ENCODE results near the gene IFT27. TPM values are rescaled to one million over a fixed set of nuclear protein-coding genes. Genes with fewer than 3 reads are reported as not detected.

Gene IFT27
- total and polyA plus RNA-seq, 2 donors = 23.0 to 33.9 TPM

DNA sequence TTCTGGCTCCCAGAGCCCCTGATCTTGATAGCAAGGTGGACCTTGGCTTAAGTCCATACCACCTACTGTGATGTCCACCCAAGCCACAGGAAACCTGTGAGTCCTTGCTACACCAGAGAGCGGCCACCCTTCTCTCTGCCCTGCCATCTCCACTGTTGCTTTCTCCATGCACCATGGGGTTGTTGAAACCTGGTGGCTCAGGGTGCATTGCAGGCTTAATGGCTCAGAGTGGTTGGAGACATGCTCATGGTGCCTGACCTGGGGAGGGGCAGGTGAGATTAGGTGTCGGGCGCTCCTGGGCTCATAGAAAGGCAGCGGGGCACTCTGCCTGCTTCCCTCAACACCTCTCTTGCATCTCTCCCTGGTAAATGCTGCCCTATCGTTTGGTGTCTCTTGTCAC is 47.4 kb downstream of the IFT27 start:
- no peak for DNase-seq (ENCODE audit: low read depth in 6 of 9, low spot score in 9 of 9)
- Histone ChIP-seq H3K4me3 (ENCODE audit: low read length in 2 of 2) (no peak overlapping the region), H3K36me3 (ENCODE audit: control insufficient read depth in 2 of 2, insufficient read depth in 2 of 2, low read length in 1 of 2) (no peaks in the 10 kb centered on the region), H3K27ac (ENCODE audit: low read depth in 1 of 2, low read length in 1 of 2) (no peak overlapping the region), H3K27me3 (ENCODE audit: control insufficient read depth in 2 of 2, insufficient read depth in 1 of 2, low read length in 1 of 2) (no peaks in the 10 kb centered on the region), H3K9me3 (ENCODE audit: control insufficient read depth in 2 of 2, insufficient read depth in 1 of 2, low read length in 1 of 2) (no peaks in the 10 kb centered on the region), H3K4me1 (ENCODE audit: control insufficient read depth in 2 of 2, insufficient read depth in 2 of 2, low read length in 2 of 2) (no peaks in the 10 kb centered on the region)
- WGBS = 90% methylated on average over 5 of the region's 5 CpGs

DNA sequence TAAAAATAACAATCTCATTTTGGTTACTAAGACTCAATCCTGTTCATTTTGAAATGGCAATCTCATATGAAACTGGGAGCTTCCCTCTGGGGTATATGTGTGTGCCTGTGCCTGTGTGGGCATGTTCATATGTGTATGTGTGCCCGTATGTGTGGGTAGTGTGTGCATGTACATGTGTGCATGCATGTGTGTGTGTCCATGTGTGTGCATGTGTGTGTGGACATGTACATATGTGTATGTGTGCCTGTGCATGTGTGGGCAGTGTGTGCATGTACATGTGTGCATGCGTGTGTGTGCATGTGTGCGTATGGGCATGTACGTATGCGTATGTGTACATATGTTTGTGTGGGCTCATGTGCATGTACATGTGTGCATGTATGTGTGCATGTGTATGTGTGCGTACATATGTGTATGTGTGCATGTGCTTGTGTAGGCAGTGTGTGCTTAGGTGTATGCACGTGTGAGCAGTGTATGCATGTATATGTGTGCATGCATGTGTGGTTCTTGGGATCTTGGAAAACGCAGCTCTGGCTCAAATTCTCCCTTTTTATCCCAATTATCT is 47.9 kb downstream of the IFT27 start:
- H3K27ac ChIP-seq (ENCODE audit: low read depth in 1 of 2, low read length in 1 of 2) = no peak overlapping the region
- DNase-seq (ENCODE audit: low read depth in 6 of 9, low spot score in 9 of 9) = no peak
- no peaks in the 10 kb centered on the region for H3K36me3 ChIP-seq (ENCODE audit: control insufficient read depth in 2 of 2, insufficient read depth in 2 of 2, low read length in 1 of 2)
- no peaks in the 10 kb centered on the region for H3K27me3 ChIP-seq (ENCODE audit: control insufficient read depth in 2 of 2, insufficient read depth in 1 of 2, low read length in 1 of 2)
- 92% methylated on average over 8 of the region's 8 CpGs for WGBS
- no peaks in the 10 kb centered on the region for H3K9me3 ChIP-seq (ENCODE audit: control insufficient read depth in 2 of 2, insufficient read depth in 1 of 2, low read length in 1 of 2)
- H3K4me3 ChIP-seq (ENCODE audit: low read length in 2 of 2) = no peak overlapping the region
- no peaks in the 10 kb centered on the region for H3K4me1 ChIP-seq (ENCODE audit: control insufficient read depth in 2 of 2, insufficient read depth in 2 of 2, low read length in 2 of 2)

- Histone ChIP-seq H3K4me3 (ENCODE audit: low read length in 2 of 2) (no peak overlapping the region), H3K36me3 (ENCODE audit: control insufficient read depth in 2 of 2, insufficient read depth in 2 of 2, low read length in 1 of 2) (no peaks in the 10 kb centered on the region), H3K27me3 (ENCODE audit: control insufficient read depth in 2 of 2, insufficient read depth in 1 of 2, low read length in 1 of 2) (peaks cover 0 to 5% of the 10 kb centered on the region in 2 donors), H3K9me3 (ENCODE audit: control insufficient read depth in 2 of 2, insufficient read depth in 1 of 2, low read length in 1 of 2) (no peaks in the 10 kb centered on the region), H3K27ac (ENCODE audit: low read depth in 1 of 2, low read length in 1 of 2) (no peak overlapping the region), H3K4me1 (ENCODE audit: control insufficient read depth in 2 of 2, insufficient read depth in 2 of 2, low read length in 2 of 2) (no peaks in the 10 kb centered on the region)
- 94% methylated on average over 7 of the region's 7 CpGs for WGBS
- no peak for DNase-seq (ENCODE audit: low read depth in 6 of 9, low spot score in 9 of 9)
Measured at GRCh38 chr22:36727110-36727509, 48.8 kb downstream of the IFT27 start.

DNA sequence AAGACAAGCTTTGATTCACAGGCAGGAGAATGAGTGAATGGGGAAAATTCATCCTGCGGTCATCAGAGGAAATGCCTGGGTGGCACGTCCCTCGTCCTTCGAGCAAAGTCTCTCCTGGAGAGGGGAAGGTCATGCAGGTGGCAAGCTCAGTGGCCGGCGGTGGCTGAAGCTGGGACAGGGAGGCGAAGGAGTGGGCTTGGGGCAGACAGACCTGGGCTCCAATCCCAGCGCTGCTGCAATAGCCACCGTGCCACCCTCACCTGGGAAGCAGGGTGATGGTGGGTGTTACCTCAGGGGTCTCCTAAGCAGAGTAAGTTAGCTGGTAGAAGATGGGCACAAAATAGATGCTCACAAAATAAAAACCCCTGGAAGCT is 49.9 kb downstream of the IFT27 start:
- Histone ChIP-seq H3K36me3 (ENCODE audit: control insufficient read depth in 2 of 2, insufficient read depth in 2 of 2, low read length in 1 of 2) (no peaks in the 10 kb centered on the region), H3K27me3 (ENCODE audit: control insufficient read depth in 2 of 2, insufficient read depth in 1 of 2, low read length in 1 of 2) (peaks cover 0 to 5% of the 10 kb centered on the region in 2 donors), H3K4me3 (ENCODE audit: low read length in 2 of 2) (no peak overlapping the region), H3K27ac (ENCODE audit: low read depth in 1 of 2, low read length in 1 of 2) (no peak overlapping the region), H3K4me1 (ENCODE audit: control insufficient read depth in 2 of 2, insufficient read depth in 2 of 2, low read length in 2 of 2) (no peaks in the 10 kb centered on the region), H3K9me3 (ENCODE audit: control insufficient read depth in 2 of 2, insufficient read depth in 1 of 2, low read length in 1 of 2) (no peaks in the 10 kb centered on the region)
- 91% methylated on average over 9 of the region's 9 CpGs for WGBS
- no peak for DNase-seq (ENCODE audit: low read depth in 6 of 9, low spot score in 9 of 9)

- Histone ChIP-seq H3K4me3 (ENCODE audit: low read length in 2 of 2) (no peak overlapping the region), H3K9me3 (ENCODE audit: control insufficient read depth in 2 of 2, insufficient read depth in 1 of 2, low read length in 1 of 2) (no peaks in the 10 kb centered on the region), H3K36me3 (ENCODE audit: control insufficient read depth in 2 of 2, insufficient read depth in 2 of 2, low read length in 1 of 2) (no peaks in the 10 kb centered on the region), H3K27me3 (ENCODE audit: control insufficient read depth in 2 of 2, insufficient read depth in 1 of 2, low read length in 1 of 2) (peaks cover 0 to 5% of the 10 kb centered on the region in 2 donors), H3K4me1 (ENCODE audit: control insufficient read depth in 2 of 2, insufficient read depth in 2 of 2, low read length in 2 of 2) (no peaks in the 10 kb centered on the region), H3K27ac (ENCODE audit: low read depth in 1 of 2, low read length in 1 of 2) (no peak overlapping the region)
- no peak for DNase-seq (ENCODE audit: low read depth in 6 of 9, low spot score in 9 of 9)
- 85% methylated on average over 24 of the region's 24 CpGs for WGBS
Measured at GRCh38 chr22:36725366-36726006, 50.4 kb downstream of the IFT27 start.

DNA sequence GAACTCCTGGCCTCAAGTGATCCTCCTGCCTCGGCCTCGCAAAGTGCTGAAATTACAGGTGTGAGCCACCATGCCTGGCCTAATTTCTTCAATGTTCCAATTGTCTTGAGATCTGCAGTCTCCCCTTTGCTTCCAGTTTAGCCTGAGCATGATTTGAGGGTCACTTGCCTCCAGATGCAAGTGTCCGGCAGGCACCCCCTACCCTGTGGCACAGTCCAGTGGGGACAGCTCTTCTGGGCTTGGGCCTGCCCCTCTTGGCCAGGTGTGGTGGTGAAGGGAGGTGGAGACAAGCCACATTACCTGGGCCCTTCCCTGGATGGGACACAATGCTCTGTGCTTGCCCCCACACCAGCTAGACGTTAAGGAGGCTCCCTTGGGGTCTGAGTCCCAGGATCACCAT is 51.1 kb downstream of the IFT27 start:
- H3K4me3 ChIP-seq (ENCODE audit: low read length in 2 of 2) = no peak overlapping the region
- H3K36me3 ChIP-seq (ENCODE audit: control insufficient read depth in 2 of 2, insufficient read depth in 2 of 2, low read length in 1 of 2) = no peaks in the 10 kb centered on the region
- H3K27me3 ChIP-seq (ENCODE audit: control insufficient read depth in 2 of 2, insufficient read depth in 1 of 2, low read length in 1 of 2) = peaks cover 0 to 5% of the 10 kb centered on the region in 2 donors
- H3K27ac ChIP-seq (ENCODE audit: low read depth in 1 of 2, low read length in 1 of 2) = no peak overlapping the region
- H3K4me1 ChIP-seq (ENCODE audit: control insufficient read depth in 2 of 2, insufficient read depth in 2 of 2, low read length in 2 of 2) = no peaks in the 10 kb centered on the region
- 92% methylated on average over 4 of the region's 4 CpGs for WGBS
- no peaks in the 10 kb centered on the region for H3K9me3 ChIP-seq (ENCODE audit: control insufficient read depth in 2 of 2, insufficient read depth in 1 of 2, low read length in 1 of 2)
- DNase-seq (ENCODE audit: low read depth in 6 of 9, low spot score in 9 of 9) = no peak

- no peaks in the 10 kb centered on the region for H3K9me3 ChIP-seq (ENCODE audit: control insufficient read depth in 2 of 2, insufficient read depth in 1 of 2, low read length in 1 of 2)
- DNase-seq (ENCODE audit: low read depth in 6 of 9, low spot score in 9 of 9) = no peak
- no peak overlapping the region for H3K27ac ChIP-seq (ENCODE audit: low read depth in 1 of 2, low read length in 1 of 2)
- no peaks in the 10 kb centered on the region for H3K36me3 ChIP-seq (ENCODE audit: control insufficient read depth in 2 of 2, insufficient read depth in 2 of 2, low read length in 1 of 2)
- no peak overlapping the region for H3K4me3 ChIP-seq (ENCODE audit: low read length in 2 of 2)
- no peaks in the 10 kb centered on the region for H3K4me1 ChIP-seq (ENCODE audit: control insufficient read depth in 2 of 2, insufficient read depth in 2 of 2, low read length in 2 of 2)
- H3K27me3 ChIP-seq (ENCODE audit: control insufficient read depth in 2 of 2, insufficient read depth in 1 of 2, low read length in 1 of 2) = peaks cover 0 to 5% of the 10 kb centered on the region in 2 donors
Measured at GRCh38 chr22:36722055-36722454, 53.9 kb downstream of the IFT27 start.

DNA sequence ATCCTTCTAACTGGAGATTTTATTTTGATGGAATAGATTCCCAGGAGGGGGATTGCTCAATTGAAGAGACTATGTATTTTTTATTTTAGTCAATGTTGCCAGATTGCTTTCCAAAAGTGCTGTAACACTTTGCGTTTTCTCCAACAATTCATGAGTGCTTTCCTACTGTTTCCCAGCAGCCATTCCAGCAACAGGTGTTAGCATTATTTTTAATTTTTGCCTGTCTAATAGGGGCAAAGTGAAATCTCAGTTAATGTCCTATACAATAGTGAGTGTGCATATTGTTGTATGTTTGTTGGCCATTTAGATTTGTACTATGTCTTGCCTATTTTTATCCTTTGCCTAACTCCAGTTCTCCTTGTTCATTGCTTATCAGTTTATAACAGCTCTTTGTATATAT is 60.3 kb downstream of the IFT27 start:
- H3K27ac ChIP-seq (ENCODE audit: low read depth in 1 of 2, low read length in 1 of 2) = no peak overlapping the region
- no peak for DNase-seq (ENCODE audit: low read depth in 6 of 9, low spot score in 9 of 9)
- no peak overlapping the region for H3K4me3 ChIP-seq (ENCODE audit: low read length in 2 of 2)
- no peaks in the 10 kb centered on the region for H3K27me3 ChIP-seq (ENCODE audit: control insufficient read depth in 2 of 2, insufficient read depth in 1 of 2, low read length in 1 of 2)
- WGBS = 93% methylated on average over 1 of the region's 1 CpG
- H3K9me3 ChIP-seq (ENCODE audit: control insufficient read depth in 2 of 2, insufficient read depth in 1 of 2, low read length in 1 of 2) = no peaks in the 10 kb centered on the region
- no peaks in the 10 kb centered on the region for H3K4me1 ChIP-seq (ENCODE audit: control insufficient read depth in 2 of 2, insufficient read depth in 2 of 2, low read length in 2 of 2)
- no peaks in the 10 kb centered on the region for H3K36me3 ChIP-seq (ENCODE audit: control insufficient read depth in 2 of 2, insufficient read depth in 2 of 2, low read length in 1 of 2)

DNA sequence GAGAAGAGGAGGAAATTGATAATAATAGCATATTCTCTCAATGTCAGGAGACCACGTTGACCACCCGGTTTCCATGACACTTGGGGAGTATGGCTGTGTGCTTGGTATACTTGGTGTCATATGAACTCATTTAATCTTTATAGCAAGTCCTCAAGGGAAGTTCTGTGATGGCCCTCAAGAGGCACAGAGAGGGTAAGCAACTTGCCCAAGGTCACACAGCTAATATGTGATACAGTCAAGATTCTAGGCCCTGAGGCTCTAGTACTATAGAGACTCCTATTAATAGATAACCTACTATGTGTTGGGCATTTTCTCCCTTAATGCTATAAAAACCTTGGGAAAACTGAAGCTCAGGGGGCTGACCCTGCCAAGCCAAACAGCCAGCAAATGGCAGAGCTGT is 61.8 kb downstream of the IFT27 start:
- 81% methylated on average over 2 of the region's 2 CpGs for whole genome bisulfite sequencing

More for the DNA sequence above, 61.8 kb downstream of the IFT27 start:
- no peaks in the 10 kb centered on the region for H3K4me1 ChIP-seq (ENCODE audit: control insufficient read depth in 2 of 2, insufficient read depth in 2 of 2, low read length in 2 of 2)
- no peaks in the 10 kb centered on the region for H3K36me3 ChIP-seq (ENCODE audit: control insufficient read depth in 2 of 2, insufficient read depth in 2 of 2, low read length in 1 of 2)
- H3K4me3 ChIP-seq (ENCODE audit: low read length in 2 of 2) = no peak overlapping the region
- DNase-seq (ENCODE audit: low read depth in 6 of 9, low spot score in 9 of 9) = no peak
- peaks cover 0 to 3% of the 10 kb centered on the region in 2 donors for H3K27me3 ChIP-seq (ENCODE audit: control insufficient read depth in 2 of 2, insufficient read depth in 1 of 2, low read length in 1 of 2)
- no peaks in the 10 kb centered on the region for H3K9me3 ChIP-seq (ENCODE audit: control insufficient read depth in 2 of 2, insufficient read depth in 1 of 2, low read length in 1 of 2)
- H3K27ac ChIP-seq (ENCODE audit: low read depth in 1 of 2, low read length in 1 of 2) = no peak overlapping the region

Data from thymus (tissue), 11 donors.